Colonic mucosa (tissue), 4 donors: ENCODE results near the gene ASTN2. TPM values are rescaled to one million over a fixed set of nuclear protein-coding genes. Genes with fewer than 3 reads are reported as not detected.

Experiments
- DNase-seq: peaks from one replicate; pipeline ENCODE4 v3.0.0-alpha.2; 2020
- H3K27ac ChIP-seq: fragments of 200-600 bp; one replicate; pipeline ENCODE4 v1.8.0; 2021
- H3K27me3 ChIP-seq: fragments of 200-600 bp; one replicate; pipeline ENCODE4 v1.8.0; 2021
- H3K36me3 ChIP-seq: fragments of 200-600 bp; one replicate; pipeline ENCODE4 v1.8.0; 2021
- H3K4me1 ChIP-seq: fragments of 200-600 bp; one replicate; pipeline ENCODE4 v1.8.0; 2021; ENCODE audit warnings: mild to moderate bottlenecking
- H3K4me3 ChIP-seq: fragments of 200-600 bp; one replicate; pipeline ENCODE4 v1.8.0; 2021
- H3K9ac ChIP-seq, 2 donors: one replicate each; pipeline ENCODE4 v1.7.0; 2013; ENCODE audit warnings: control low read depth in 2 of 2, low read depth in 2 of 2, low read length in 2 of 2
- H3K9me3 ChIP-seq: fragments of 200-600 bp; one replicate; pipeline ENCODE4 v1.8.0; 2021
- intact Hi-C: fragments of 100-400 bp; cut with DNase I; formaldehyde crosslinking; loops from one replicate; pipeline ENCODE4 v1.14.1; 2022
- total RNA-seq, 2 donors: library from RNA; stranded (reverse); fragmentation: NEBNext Ultra II Directional in 1 of 2; extraction: Animal tissue kit (Norgen Biotek cat#: 25700) in 1 of 2; gene quantifications; one replicate each; pipeline ENCODE4 v1.2.1, GENCODE V29; 2021
- TF ChIP-seq, protein P1 (sequence below): fragments of 200-600 bp; IDR thresholded peaks from one replicate; pipeline ENCODE4 v1.8.0; 2022; ENCODE audit warnings: antibody characterized with exemption, mild to moderate bottlenecking
- donor health status: healthy.
- donor health status: DM: no; HTN: no; CAD: no.
- donor health status: DM: no; HTN: no; CAD: no.

ASTN2 gene
- total RNA-seq, 2 donors from 2014 or later = 2.5 to 6.1 TPM

DNA sequence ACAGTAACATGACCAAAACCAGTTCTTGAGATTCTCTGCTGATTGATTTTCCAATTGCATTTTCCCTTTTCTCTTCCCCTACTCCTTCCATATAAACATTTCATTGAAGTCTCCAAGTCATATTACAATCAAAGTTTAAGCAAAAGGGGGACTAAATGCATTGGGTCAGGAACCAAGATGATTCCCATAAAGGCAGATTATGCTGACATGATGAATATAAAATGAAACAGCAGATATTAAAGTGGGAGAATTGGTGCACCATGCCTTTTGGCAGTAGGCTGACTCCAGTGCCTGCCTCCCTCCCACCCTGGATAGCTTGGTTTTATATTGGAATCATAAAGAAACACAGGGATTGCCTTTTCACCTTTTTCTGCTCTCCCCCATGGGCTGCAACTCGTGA is 118.4 kb downstream of the ASTN2 start:
- Histone ChIP-seq H3K9me3 (no peaks in the 10 kb centered on the region), H3K27ac (no peak overlapping the region), H3K27me3 (no peaks in the 10 kb centered on the region), H3K4me1 (no peaks in the 10 kb centered on the region), H3K36me3 (no peaks in the 10 kb centered on the region), H3K9ac (no peak overlapping the region), H3K4me3 (no peak overlapping the region)
- TF ChIP-seq, protein P1, sequence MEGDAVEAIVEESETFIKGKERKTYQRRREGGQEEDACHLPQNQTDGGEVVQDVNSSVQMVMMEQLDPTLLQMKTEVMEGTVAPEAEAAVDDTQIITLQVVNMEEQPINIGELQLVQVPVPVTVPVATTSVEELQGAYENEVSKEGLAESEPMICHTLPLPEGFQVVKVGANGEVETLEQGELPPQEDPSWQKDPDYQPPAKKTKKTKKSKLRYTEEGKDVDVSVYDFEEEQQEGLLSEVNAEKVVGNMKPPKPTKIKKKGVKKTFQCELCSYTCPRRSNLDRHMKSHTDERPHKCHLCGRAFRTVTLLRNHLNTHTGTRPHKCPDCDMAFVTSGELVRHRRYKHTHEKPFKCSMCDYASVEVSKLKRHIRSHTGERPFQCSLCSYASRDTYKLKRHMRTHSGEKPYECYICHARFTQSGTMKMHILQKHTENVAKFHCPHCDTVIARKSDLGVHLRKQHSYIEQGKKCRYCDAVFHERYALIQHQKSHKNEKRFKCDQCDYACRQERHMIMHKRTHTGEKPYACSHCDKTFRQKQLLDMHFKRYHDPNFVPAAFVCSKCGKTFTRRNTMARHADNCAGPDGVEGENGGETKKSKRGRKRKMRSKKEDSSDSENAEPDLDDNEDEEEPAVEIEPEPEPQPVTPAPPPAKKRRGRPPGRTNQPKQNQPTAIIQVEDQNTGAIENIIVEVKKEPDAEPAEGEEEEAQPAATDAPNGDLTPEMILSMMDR = no peak
- DNase-seq = no peak
- intact Hi-C loops = no loop called here

GRCh38 chr9:117293206-117294114 is 121.4 kb downstream of the ASTN2 start:
- TF ChIP-seq, protein P1 = no peak
- Histone ChIP-seq H3K9me3 (no peaks in the 10 kb centered on the region), H3K9ac (no peak overlapping the region), H3K27me3 (no peaks in the 10 kb centered on the region), H3K4me3 (no peak overlapping the region), H3K4me1 (no peaks in the 10 kb centered on the region), H3K27ac (no peak overlapping the region), H3K36me3 (no peaks in the 10 kb centered on the region)
- intact Hi-C loops = no loop called here
- DNase-seq = no peak

DNA sequence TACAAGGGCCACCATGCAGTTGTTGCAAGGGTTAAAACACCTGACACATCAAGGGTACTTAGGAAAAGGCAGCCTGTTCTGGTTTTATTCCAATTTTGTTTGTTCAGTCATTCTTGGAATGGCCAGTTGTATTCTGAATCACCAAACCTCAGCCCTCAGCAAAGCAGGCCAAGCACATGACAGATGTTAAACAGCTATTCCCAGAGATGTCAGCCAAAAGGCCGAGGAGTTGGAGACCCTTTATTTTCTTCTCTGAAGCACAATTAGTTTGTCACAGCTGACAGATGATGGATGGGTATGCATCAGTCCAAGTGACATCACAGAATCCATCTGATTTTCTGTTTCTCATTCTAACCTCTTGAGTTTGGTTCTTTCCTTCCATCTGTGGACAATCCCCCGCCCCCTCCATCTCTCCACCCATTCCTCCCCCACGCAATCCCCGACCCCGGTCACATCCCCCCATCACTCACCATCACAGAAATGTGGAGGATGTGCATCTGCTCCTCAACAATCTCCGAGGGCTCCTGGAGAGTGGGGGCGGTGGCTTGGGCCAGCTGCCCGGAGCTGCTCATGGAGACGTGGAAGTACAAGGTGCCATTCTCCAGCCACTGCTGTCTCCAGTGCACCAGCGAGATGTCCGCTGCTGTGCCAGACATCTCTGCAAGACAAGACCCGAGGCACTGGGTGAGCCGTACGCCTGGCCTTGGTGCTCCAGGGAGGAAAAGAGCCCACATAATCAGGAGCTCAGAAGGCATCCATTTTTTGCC is 123.8 kb downstream of the ASTN2 start:
- Histone ChIP-seq H3K36me3 (no peaks in the 10 kb centered on the region), H3K9me3 (no peaks in the 10 kb centered on the region), H3K4me3 (no peak overlapping the region), H3K9ac (no peak overlapping the region), H3K4me1 (no peaks in the 10 kb centered on the region), H3K27ac (no peak overlapping the region), H3K27me3 (no peaks in the 10 kb centered on the region)
- intact Hi-C loops = no loop called here
- TF ChIP-seq, protein P1 = no peak
- DNase-seq = no peak

GRCh38 chr9:117290306-117290840 is 124.5 kb downstream of the ASTN2 start:
- DNase-seq = no peak
- Histone ChIP-seq H3K4me3 (no peak overlapping the region), H3K9me3 (no peaks in the 10 kb centered on the region), H3K9ac (no peak overlapping the region), H3K27ac (no peak overlapping the region), H3K4me1 (no peaks in the 10 kb centered on the region), H3K36me3 (no peaks in the 10 kb centered on the region), H3K27me3 (no peaks in the 10 kb centered on the region)
- intact Hi-C loops = no loop called here
- TF ChIP-seq, protein P1 = no peak

DNA sequence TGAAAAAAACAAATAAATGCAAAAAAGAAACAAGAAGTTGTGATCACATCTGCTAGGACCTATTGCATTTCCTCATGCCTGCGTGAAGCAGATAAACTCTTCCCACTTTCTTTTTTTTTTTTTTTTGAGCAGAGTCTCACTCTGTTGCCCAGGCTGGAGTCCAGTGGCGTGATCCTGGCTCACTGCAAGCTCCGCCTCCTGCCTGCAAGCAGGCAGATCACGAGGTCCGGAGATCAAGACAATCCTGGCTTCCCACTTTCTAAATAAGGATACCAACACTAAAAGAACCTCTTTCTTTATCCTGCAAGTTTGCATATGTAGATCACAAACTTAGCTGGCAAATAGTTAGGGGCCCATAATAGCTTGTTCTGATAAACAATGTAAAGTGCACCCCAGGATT is 128.6 kb downstream of the ASTN2 start:
- TF ChIP-seq, protein P1 = no peak
- no peak for DNase-seq
- intact Hi-C loops = no loop called here
- H3K4me3 ChIP-seq = no peak overlapping the region
- no peaks in the 10 kb centered on the region for H3K9me3 ChIP-seq
- H3K36me3 ChIP-seq = no peaks in the 10 kb centered on the region
- no peaks in the 10 kb centered on the region for H3K4me1 ChIP-seq
- no peak overlapping the region for H3K27ac ChIP-seq
- no peak overlapping the region for H3K9ac ChIP-seq
- no peaks in the 10 kb centered on the region for H3K27me3 ChIP-seq
